Measurements from ENCODE around the gene RNF130.

Gene RNF130

GRCh38 chr5:180084638-180085561 lies 13.3 kb upstream of the RNF130 start:
- no peak for DNase-seq

- DNase-seq = no peak
These were observed 12.0 kb upstream of the RNF130 start for GRCh38 chr5:180083529-180084060.

GRCh38 chr5:180082633-180083420 lies 11.3 kb upstream of the RNF130 start:
- DNase-seq = no peak

- DNase-seq = no peak
These were observed 9.9 kb upstream of the RNF130 start for GRCh38 chr5:180081481-180081880.

GRCh38 chr5:180080486-180081280 lies 9.1 kb upstream of the RNF130 start:
- DNase-seq = peak; percentile 67

- DNase-seq = no peak
These were observed 8.3 kb upstream of the RNF130 start for GRCh38 chr5:180079702-180080466.

GRCh38 chr5:180078348-180078747 lies 6.8 kb upstream of the RNF130 start:
- DNase-seq = no peak

- no peak for DNase-seq
These were observed 6.2 kb upstream of the RNF130 start for GRCh38 chr5:180077594-180078284.

- DNase-seq = no peak
These were observed 4.1 kb upstream of the RNF130 start for GRCh38 chr5:180075703-180076102.

- no peak for DNase-seq
These were observed 2.9 kb upstream of the RNF130 start for GRCh38 chr5:180074462-180074861.

- no peak for DNase-seq
These were observed 997 bp upstream of the RNF130 start for GRCh38 chr5:180072556-180072955.

- no peak for DNase-seq
These were observed 643 bp upstream of the RNF130 start for GRCh38 chr5:180072256-180072548.

GRCh38 chr5:180070756-180071530 lies 616 bp downstream of the RNF130 start:
- DNase-seq = no peak

GRCh38 chr5:180069589-180070247 lies 1.8 kb downstream of the RNF130 start:
- no peak for DNase-seq

- DNase-seq = no peak
These were observed 3.0 kb downstream of the RNF130 start for GRCh38 chr5:180068519-180069090.

GRCh38 chr5:180067986-180068385 lies 3.6 kb downstream of the RNF130 start:
- DNase-seq = no peak

- no peak for DNase-seq
These were observed 11.4 kb downstream of the RNF130 start for GRCh38 chr5:180060192-180060591.

- DNase-seq = no peak
These were observed 12.2 kb downstream of the RNF130 start for GRCh38 chr5:180059326-180059725.

- DNase-seq = no peak
These were observed 15.4 kb downstream of the RNF130 start for GRCh38 chr5:180056153-180056552.

- no peak for DNase-seq
These were observed 17.3 kb downstream of the RNF130 start for GRCh38 chr5:180054226-180054625.
